ENCODE data around the gene RPS15.

Gene RPS15

DNA sequence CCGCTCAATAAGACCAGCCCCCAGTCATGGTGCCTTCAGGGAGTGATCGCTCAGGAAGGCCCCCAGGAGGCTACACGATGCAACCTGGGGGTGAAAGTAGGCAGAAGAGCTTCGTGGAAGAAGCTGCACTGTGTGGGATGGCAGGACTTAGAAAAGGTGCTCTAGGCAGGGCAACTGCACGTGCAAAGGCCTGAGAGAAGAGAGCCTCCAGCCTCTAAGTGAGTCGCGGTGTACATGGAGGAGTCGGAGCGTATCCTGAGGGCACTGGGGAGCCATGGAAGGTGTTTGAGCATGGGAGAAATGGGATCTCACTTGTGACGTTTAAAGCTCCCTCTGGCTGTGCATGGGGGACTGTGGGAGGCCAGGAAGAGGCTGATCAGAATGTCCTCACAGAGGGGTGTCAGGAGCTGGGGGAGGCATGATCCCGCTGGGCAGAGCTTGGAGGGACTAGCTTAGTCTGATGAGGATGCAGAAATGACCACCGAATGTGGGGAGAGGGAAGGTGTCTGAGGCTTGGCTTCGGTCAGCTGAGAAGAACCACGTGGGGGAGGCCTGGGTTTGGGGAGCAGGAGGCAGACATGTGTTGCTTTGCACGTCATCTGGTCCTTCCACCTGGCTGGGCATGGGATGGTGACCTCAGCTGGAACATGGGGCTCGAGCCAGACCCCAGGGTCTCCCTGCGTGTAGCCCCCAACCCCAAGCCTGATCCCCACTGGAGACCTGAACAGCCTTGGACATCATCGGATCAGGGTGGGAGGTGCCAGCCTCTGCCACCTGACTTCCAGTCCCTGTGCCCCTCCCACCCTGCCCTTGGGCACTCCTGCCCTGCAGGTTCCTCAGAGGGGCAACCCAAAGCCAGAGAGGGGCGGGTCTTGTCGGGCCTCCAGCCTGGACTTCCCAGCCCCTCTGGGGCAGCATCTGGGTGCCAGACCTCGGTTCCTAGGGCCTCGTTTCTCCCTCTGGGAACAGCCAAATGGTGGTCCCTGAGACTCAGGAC is 12.8 kb downstream of the RPS15 start:
- DNase-seq: no peak
- Histone ChIP-seq H3K4me2 (ENCODE audit: low read depth, low read length) (no peak overlapping the region), H3K9me3 (replicated peaks; ENCODE audit: insufficient read depth, low read length) (no peaks in the 10 kb centered on the region), H3K79me2 (ENCODE audit: low read length) (no peaks in the 10 kb centered on the region), H3K27me3 (replicated peaks; ENCODE audit: insufficient read depth, low read length) (peaks cover 82% of the 10 kb centered on the region), H3F3A (ENCODE audit: insufficient read depth, low read length) (peaks cover 19% of the 10 kb centered on the region), H3K27ac (ENCODE audit: low read length) (no peak overlapping the region), H3K4me3 (ENCODE audit: low read length) (no peak overlapping the region), H4K20me1 (ENCODE audit: insufficient read depth, low read length) (no peaks in the 10 kb centered on the region; the same call in 1 of the 2 replicates), H3K9ac (ENCODE audit: low read length) (no peak overlapping the region), H3K36me3 (replicated peaks; ENCODE audit: insufficient read depth, low read length) (no peaks in the 10 kb centered on the region), H2AFZ (ENCODE audit: low read length) (no peak overlapping the region), H3K9me2 (replicated peaks; ENCODE audit: insufficient read depth, low read length) (no peaks in the 10 kb centered on the region), H3K4me1 (ENCODE audit: low read length) (peaks cover 13% of the 10 kb centered on the region; the same call in 1 of the 2 replicates)
- TF ChIP-seq EZH2phosphoT487 (IDR thresholded peaks at IDR 0.05; ENCODE audit: low read length) (no peak), EZH2 (optimal IDR thresholded peaks at IDR 0.05; ENCODE audit: low read depth, low read length) (no peak)
- TF ChIP-seq, protein P1, sequence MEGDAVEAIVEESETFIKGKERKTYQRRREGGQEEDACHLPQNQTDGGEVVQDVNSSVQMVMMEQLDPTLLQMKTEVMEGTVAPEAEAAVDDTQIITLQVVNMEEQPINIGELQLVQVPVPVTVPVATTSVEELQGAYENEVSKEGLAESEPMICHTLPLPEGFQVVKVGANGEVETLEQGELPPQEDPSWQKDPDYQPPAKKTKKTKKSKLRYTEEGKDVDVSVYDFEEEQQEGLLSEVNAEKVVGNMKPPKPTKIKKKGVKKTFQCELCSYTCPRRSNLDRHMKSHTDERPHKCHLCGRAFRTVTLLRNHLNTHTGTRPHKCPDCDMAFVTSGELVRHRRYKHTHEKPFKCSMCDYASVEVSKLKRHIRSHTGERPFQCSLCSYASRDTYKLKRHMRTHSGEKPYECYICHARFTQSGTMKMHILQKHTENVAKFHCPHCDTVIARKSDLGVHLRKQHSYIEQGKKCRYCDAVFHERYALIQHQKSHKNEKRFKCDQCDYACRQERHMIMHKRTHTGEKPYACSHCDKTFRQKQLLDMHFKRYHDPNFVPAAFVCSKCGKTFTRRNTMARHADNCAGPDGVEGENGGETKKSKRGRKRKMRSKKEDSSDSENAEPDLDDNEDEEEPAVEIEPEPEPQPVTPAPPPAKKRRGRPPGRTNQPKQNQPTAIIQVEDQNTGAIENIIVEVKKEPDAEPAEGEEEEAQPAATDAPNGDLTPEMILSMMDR (IDR thresholded peaks at IDR 0.05; ENCODE audit: low read length): no peak

DNA sequence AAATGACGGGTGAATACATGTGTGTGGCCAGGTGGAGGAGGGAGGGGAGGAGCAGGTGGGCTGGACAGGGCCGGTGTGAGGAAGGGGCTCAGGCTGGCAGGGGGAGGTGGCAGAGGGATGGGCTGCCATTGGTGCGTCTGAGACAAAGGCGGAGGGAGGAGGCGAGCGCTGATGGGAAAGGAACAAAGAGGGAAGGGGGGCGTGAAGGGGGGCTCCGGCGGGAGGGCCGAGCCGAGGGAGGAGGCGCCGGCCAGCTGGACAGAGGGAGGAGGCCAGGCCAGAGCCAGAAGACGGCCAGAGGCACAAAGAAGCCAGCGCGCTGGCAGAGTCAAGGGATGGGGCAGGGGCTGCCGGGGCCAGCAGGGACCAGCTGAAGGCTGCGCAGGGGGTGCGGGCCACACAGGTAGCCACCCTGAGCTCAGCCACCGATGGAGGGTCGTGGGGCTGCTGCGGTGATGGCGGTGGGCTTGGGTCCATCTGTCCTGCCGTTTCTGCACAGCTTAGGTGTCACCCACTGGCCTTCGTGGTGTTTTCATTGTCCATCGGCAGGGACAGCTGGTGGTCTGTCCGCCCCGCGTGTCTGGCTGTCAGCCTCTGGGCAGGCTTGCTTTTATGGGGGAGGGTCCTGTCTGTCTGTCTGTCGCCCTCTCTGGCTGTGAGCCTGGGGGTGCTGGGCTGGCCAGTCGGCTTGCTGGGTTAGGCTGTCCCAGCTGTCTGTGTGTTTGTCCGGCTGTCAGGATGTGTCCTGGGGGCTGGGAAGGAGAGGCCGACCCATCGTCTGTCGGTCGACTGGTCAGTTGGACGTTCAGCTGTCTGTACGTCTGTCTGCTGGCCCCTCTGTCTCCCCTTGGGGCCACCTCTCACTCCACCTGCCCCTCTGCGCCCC is 14.0 kb downstream of the RPS15 start:
- no peak for DNase-seq
- TF ChIP-seq EZH2 (optimal IDR thresholded peaks at IDR 0.05; ENCODE audit: low read depth, low read length): no peak
- TF ChIP-seq, protein P1 (IDR thresholded peaks at IDR 0.05; ENCODE audit: low read length): no peak
- TF ChIP-seq EZH2phosphoT487 (IDR thresholded peaks at IDR 0.05; ENCODE audit: low read length): no peak
- Histone ChIP-seq H3K36me3 (replicated peaks; ENCODE audit: insufficient read depth, low read length) (no peaks in the 10 kb centered on the region), H3K4me3 (ENCODE audit: low read length) (no peak overlapping the region), H3F3A (ENCODE audit: insufficient read depth, low read length) (peaks cover 19% of the 10 kb centered on the region), H3K9me2 (replicated peaks; ENCODE audit: insufficient read depth, low read length) (no peaks in the 10 kb centered on the region), H3K27me3 (replicated peaks; ENCODE audit: insufficient read depth, low read length) (peaks cover 72% of the 10 kb centered on the region), H3K27ac (ENCODE audit: low read length) (no peak overlapping the region), H3K79me2 (ENCODE audit: low read length) (no peaks in the 10 kb centered on the region), H3K4me2 (ENCODE audit: low read depth, low read length) (no peak overlapping the region), H3K9me3 (replicated peaks; ENCODE audit: insufficient read depth, low read length) (no peaks in the 10 kb centered on the region), H3K9ac (ENCODE audit: low read length) (no peak overlapping the region), H4K20me1 (ENCODE audit: insufficient read depth, low read length) (no peaks in the 10 kb centered on the region; the same call in 1 of the 2 replicates), H3K4me1 (ENCODE audit: low read length) (peaks cover 13% of the 10 kb centered on the region; the same call in 1 of the 2 replicates), H2AFZ (ENCODE audit: low read length) (no peak overlapping the region)

DNA sequence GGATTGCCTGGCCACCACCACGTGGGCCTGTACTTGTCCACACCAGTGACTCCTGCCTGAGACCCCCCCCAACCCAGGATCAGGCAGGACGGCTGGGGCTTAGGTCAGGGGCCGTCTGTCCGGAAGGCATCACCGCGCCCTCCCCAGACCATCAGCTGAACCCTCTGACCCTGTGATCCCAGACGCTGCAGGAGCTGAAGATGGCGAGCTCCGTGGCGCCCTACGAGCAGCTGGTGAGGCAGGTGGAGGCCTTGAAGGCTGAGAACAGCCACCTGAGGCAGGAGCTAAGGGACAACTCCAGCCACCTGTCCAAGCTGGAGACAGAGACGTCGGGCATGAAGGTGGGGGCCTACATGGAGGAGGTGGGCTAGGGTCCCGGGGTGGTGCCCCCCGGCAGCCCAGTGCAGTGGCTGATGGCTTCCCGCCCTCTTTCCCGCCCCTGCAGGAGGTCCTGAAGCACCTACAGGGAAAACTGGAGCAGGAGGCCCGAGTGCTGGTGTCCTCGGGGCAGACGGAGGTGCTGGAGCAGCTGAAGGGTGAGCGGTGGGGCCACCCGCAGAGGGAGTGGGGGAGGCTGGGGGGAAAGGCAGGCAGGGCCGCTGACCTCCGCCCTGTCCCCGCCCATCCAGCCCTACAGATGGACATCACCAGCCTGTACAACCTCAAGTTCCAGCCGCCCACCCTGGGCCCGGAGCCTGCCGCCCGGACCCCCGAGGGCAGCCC is 14.8 kb downstream of the RPS15 start:
- H3K4me2 ChIP-seq (ENCODE audit: low read depth, low read length): no peak overlapping the region
- no peaks in the 10 kb centered on the region for H3K9me2 ChIP-seq (replicated peaks; ENCODE audit: insufficient read depth, low read length)
- H3K79me2 ChIP-seq (ENCODE audit: low read length): no peaks in the 10 kb centered on the region
- H3K36me3 ChIP-seq (replicated peaks; ENCODE audit: insufficient read depth, low read length): no peaks in the 10 kb centered on the region
- H2AFZ ChIP-seq (ENCODE audit: low read length): no peak overlapping the region
- no peak for DNase-seq
- H3K27ac ChIP-seq (ENCODE audit: low read length): no peak overlapping the region
- TF ChIP-seq EZH2 (optimal IDR thresholded peaks at IDR 0.05; ENCODE audit: low read depth, low read length): no peak
- TF ChIP-seq, protein P1 (IDR thresholded peaks at IDR 0.05; ENCODE audit: low read length): no peak
- no peak for TF ChIP-seq EZH2phosphoT487 (IDR thresholded peaks at IDR 0.05; ENCODE audit: low read length)
- peaks cover 65% of the 10 kb centered on the region for H3K27me3 ChIP-seq (replicated peaks; ENCODE audit: insufficient read depth, low read length)
- no peaks in the 10 kb centered on the region for H3K9me3 ChIP-seq (replicated peaks; ENCODE audit: insufficient read depth, low read length)
- peaks cover 19% of the 10 kb centered on the region for H3F3A ChIP-seq (ENCODE audit: insufficient read depth, low read length)
- H3K4me3 ChIP-seq (ENCODE audit: low read length): no peak overlapping the region
- H4K20me1 ChIP-seq (ENCODE audit: insufficient read depth, low read length): no peaks in the 10 kb centered on the region; the same call in 1 of the 2 replicates
- no peak overlapping the region for H3K9ac ChIP-seq (ENCODE audit: low read length)
- peaks cover 13% of the 10 kb centered on the region; the same call in 1 of the 2 replicates for H3K4me1 ChIP-seq (ENCODE audit: low read length)

Measured in MM.1S (cell line).